B cell (primary cell): ENCODE measurements around the gene PLXNB2. TPM values are rescaled to one million over a fixed set of nuclear protein-coding genes. Genes with fewer than 3 reads are reported as not detected.

Experiments used
- ATAC-seq: fragments of 200-7000 bp; cut with Tn5 transposase; one replicate; pipeline ENCODE4 v1.10.0; 2021; ENCODE audit warnings: low read depth, mild to moderate bottlenecking, moderate number of reproducible peaks, moderate library complexity
- CTCF ChIA-PET: fragments of 350-600 bp; sonication (Branson Sonifier 250); formaldehyde crosslinking; loops from one replicate; lab custom pipeline; 2021; ENCODE audit warnings: antibody characterized with exemption, inconsistent platforms; lab: Charles Lee
- POLR2A ChIA-PET: fragments of 350-600 bp; sonication (Branson Sonifier 250); formaldehyde crosslinking; loops from one replicate; lab custom pipeline; 2021; ENCODE audit warnings: antibody characterized with exemption; lab: Charles Lee
- DNase-seq: peaks from one replicate; pipeline ENCODE4 v3.0.0; 2013
- H2AFZ ChIP-seq: 2 replicates; pipeline ENCODE4 v1.6.1; 2012; ENCODE audit warnings: mild to moderate bottlenecking, low read depth, low read length; ENCODE audit not compliant: insufficient read depth, poor library complexity, severe bottlenecking
- H3K27ac ChIP-seq, 2 donors: 1 replicate in 1 of 2; 2 replicates in 1 of 2; pipeline ENCODE4 v1.5.1; 2012 to 2013; ENCODE audit warnings: low read length in 2 of 2, mild to moderate bottlenecking in 2 of 2, moderate library complexity in 1 of 2
- H3K27me3 ChIP-seq, 4 experiments: fragments of 200-600 bp in 1 of 4; sonication (generic) in 1 of 4; replicated peaks in 1 of 4; 1 replicate in 2 of 4; 2 replicates in 2 of 4; pipeline versions ENCODE4 v1.6.1 to v1.7.0; 2013 to 2016; ENCODE audit warnings: low read length in 3 of 4, mild to moderate bottlenecking in 2 of 4, mixed read lengths in 1 of 4, moderate library complexity in 1 of 4; ENCODE audit not compliant: insufficient read depth in 4 of 4, control insufficient read depth in 3 of 4; ENCODE audit errors: control extremely low read depth in 1 of 4
- H3K36me3 ChIP-seq, 2 experiments: replicated peaks in 1 of 2; 1 replicate in 1 of 2; 2 replicates in 1 of 2; pipeline versions ENCODE4 v1.6.1 to v1.7.1; 2013; ENCODE audit warnings: low read length in 1 of 2; ENCODE audit not compliant: insufficient read depth in 2 of 2, control insufficient read depth in 1 of 2; ENCODE audit errors: control extremely low read depth in 1 of 2, extremely low read depth in 1 of 2
- H3K4me1 ChIP-seq, 2 donors: fragments of 200-600 bp in 1 of 2; sonication (generic) in 1 of 2; 1 replicate in 1 of 2; 2 replicates in 1 of 2; pipeline versions ENCODE4 v1.5.1 to v1.6.1; 2013 to 2017; ENCODE audit warnings: low read length in 2 of 2; ENCODE audit not compliant: control insufficient read depth in 2 of 2, insufficient read depth in 2 of 2
- H3K4me2 ChIP-seq: replicated peaks from 2 replicates; pipeline ENCODE3; 2012; ENCODE audit warnings: mild to moderate bottlenecking, low read depth, low read length; ENCODE audit not compliant: poor library complexity, severe bottlenecking
- H3K4me3 ChIP-seq, 5 experiments: fragments of 200-600 bp in 1 of 5; sonication (generic) in 1 of 5; 1 replicate in 3 of 5; 2 replicates in 2 of 5; pipeline versions ENCODE4 v1.5.1 to v1.7.0; 2011 to 2016; ENCODE audit warnings: low read length in 4 of 5, mild to moderate bottlenecking in 4 of 5, low read depth in 2 of 5, control low read depth in 1 of 5, moderate library complexity in 1 of 5; ENCODE audit not compliant: insufficient read depth in 1 of 5; ENCODE audit errors: control extremely low read depth in 1 of 5, extremely low read depth in 1 of 5
- H3K79me2 ChIP-seq: fragments of 200-600 bp; sonication (generic); one replicate; pipeline ENCODE4 v1.6.0; 2016; ENCODE audit warnings: low read length; ENCODE audit not compliant: control insufficient read depth, insufficient read depth
- H3K9ac ChIP-seq: fragments of 200-600 bp; sonication (generic); 2 replicates; pipeline ENCODE4 v1.6.1; 2017; ENCODE audit warnings: mild to moderate bottlenecking, low read length, moderate library complexity
- H3K9me3 ChIP-seq, 3 donors: one replicate each; pipeline versions ENCODE4 v1.6.1 to v1.7.1; 2013; ENCODE audit warnings: low read length in 2 of 3; ENCODE audit not compliant: control insufficient read depth in 2 of 3, insufficient read depth in 1 of 3; ENCODE audit errors: control extremely low read depth in 1 of 3
- H4K20me1 ChIP-seq: 2 replicates; pipeline ENCODE4 v1.6.0; 2012; ENCODE audit warnings: mild to moderate bottlenecking, low read length; ENCODE audit not compliant: insufficient read depth, control insufficient read depth, poor library complexity, severe bottlenecking
- H3K27ac Mint-ChIP-seq: one replicate; pipeline ENCODE4 v1.8.0; 2021; ENCODE audit warnings: mixed read lengths
- H3K27me3 Mint-ChIP-seq: one replicate; pipeline ENCODE4 v1.8.0; 2021; ENCODE audit warnings: mixed read lengths
- H3K4me1 Mint-ChIP-seq: one replicate; pipeline ENCODE4 v1.8.0; 2021; ENCODE audit warnings: mixed read lengths
- H3K4me3 Mint-ChIP-seq: one replicate; pipeline ENCODE4 v1.8.0; 2021; ENCODE audit warnings: mixed read lengths
- H3K9me3 Mint-ChIP-seq: one replicate; pipeline ENCODE4 v1.8.0; 2022; ENCODE audit warnings: mixed read lengths; ENCODE audit not compliant: insufficient read depth
- EZH2 ChIP-seq: IDR thresholded peaks from 2 replicates; pipeline ENCODE4 v1.6.1; 2012; ENCODE audit warnings: borderline replicate concordance, low read depth, mild to moderate bottlenecking, moderate library complexity, low read length; ENCODE audit not compliant: insufficient read depth, poor library complexity, severe bottlenecking
- WGBS: methylation state at CpG from one replicate; pipeline ENCODE4 v1.1.5; 2013; ENCODE audit warnings: missing lambda C conversion rate; ENCODE audit not compliant: insufficient coverage; 5-methylcytosine and 5-hydroxymethylcytosine counted together
- intact Hi-C: fragments of 100-400 bp; cut with micrococcal nuclease; formaldehyde crosslinking; loops from one replicate; pipeline ENCODE4 v1.10.0; 2022
- polyA plus RNA-seq: library from polyadenylated mRNA; depleted of rRNA; stranded (reverse); fragments of >200 nt; gene quantifications from 2 replicates; pipeline ENCODE4 v1.2.3, GENCODE V29; 2012
- total RNA-seq, 2 donors: library from RNA; stranded (reverse); fragments of 120-200 nt in 1 of 2; gene quantifications; 1 replicate in 1 of 2; 2 replicates in 1 of 2; pipeline versions ENCODE4 v1.2.3 to v1.2.4, GENCODE V29; 2013 to 2022
- TF ChIP-seq, protein P1 (sequence below): fragments of 200-600 bp; IDR thresholded peaks from one replicate; pipeline ENCODE4 v1.8.0; 2022; ENCODE audit warnings: antibody characterized with exemption, mild to moderate bottlenecking

The PLXNB2 gene
- total and polyA plus RNA-seq, 2 donors (not counting 1 experiment from before 2014, with no cell fraction given), result 5.2 to 31.4 TPM

DNA sequence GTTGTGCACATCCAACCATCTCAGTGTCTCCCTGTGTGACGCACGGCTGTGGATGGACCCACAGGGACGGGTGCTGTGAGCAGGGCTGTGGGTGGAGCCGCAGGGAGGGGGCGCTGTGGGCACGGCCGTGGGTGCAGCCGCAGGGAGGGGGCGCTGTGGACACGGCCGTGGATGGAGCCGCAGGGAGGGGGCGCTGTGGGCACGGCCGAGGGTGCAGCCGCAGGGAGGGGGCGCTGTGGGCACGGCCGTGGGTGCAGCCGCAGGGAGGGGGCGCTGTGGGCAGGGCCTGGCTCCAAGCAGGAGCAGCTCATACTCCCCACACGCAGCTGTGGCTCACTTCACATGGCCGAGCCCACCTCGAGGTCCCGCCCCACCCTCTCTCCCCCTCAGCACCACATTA, 31.3 kb downstream of the PLXNB2 start:
- intact Hi-C loops, result loop anchor here (1.0 kb wide), 1 partner anchor 51 kb away; the partner anchor contains the start of gene DENND6B

More for the DNA sequence above, 31.3 kb downstream of the PLXNB2 start:
- no peaks in the 10 kb centered on the region for H3K9me3 Mint-ChIP-seq
- Histone ChIP-seq H3K4me3 (no peak overlapping the region), H2AFZ (no peak overlapping the region), H3K4me2 (no peak overlapping the region), H3K9me3 (peaks cover 0 to 3% (median 0%) of the 10 kb centered on the region in 3 donors), H3K27ac (no peak overlapping the region), H3K79me2 (no peaks in the 10 kb centered on the region), H3K36me3 (no peaks in the 10 kb centered on the region), H4K20me1 (peaks cover 4% of the 10 kb centered on the region), H3K9ac (no peak overlapping the region), H3K27me3 (peaks cover 0 to 8% (median 1%) of the 10 kb centered on the region in 4 experiments), H3K4me1 (peaks cover 6 to 12% of the 10 kb centered on the region in 2 donors)
- TF ChIP-seq, protein P1, sequence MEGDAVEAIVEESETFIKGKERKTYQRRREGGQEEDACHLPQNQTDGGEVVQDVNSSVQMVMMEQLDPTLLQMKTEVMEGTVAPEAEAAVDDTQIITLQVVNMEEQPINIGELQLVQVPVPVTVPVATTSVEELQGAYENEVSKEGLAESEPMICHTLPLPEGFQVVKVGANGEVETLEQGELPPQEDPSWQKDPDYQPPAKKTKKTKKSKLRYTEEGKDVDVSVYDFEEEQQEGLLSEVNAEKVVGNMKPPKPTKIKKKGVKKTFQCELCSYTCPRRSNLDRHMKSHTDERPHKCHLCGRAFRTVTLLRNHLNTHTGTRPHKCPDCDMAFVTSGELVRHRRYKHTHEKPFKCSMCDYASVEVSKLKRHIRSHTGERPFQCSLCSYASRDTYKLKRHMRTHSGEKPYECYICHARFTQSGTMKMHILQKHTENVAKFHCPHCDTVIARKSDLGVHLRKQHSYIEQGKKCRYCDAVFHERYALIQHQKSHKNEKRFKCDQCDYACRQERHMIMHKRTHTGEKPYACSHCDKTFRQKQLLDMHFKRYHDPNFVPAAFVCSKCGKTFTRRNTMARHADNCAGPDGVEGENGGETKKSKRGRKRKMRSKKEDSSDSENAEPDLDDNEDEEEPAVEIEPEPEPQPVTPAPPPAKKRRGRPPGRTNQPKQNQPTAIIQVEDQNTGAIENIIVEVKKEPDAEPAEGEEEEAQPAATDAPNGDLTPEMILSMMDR, result peak; percentile 64
- TF ChIP-seq EZH2, result no peak
- H3K27me3 Mint-ChIP-seq, result no peaks in the 10 kb centered on the region
- H3K4me3 Mint-ChIP-seq, result no peak overlapping the region
- ChIA-PET POLR2A (interaction anchor here (0.8 to 1.4 kb wide), 3 partner anchors 18 to 51 kb away, joined by 3 to 6 read pairs (median 5); partner anchors contain the start of gene DENND6B), CTCF (interaction anchor here (0.5 to 2.9 kb wide), 21 partner anchors 13 to 411 kb away, joined by 3 to 67 read pairs (median 6); partner anchors contain the start of genes DENND6B, PLXNB2, PPP6R2 and SCO2)
- 50% methylated on average over 24 of the region's 25 CpGs for WGBS
- H3K27ac Mint-ChIP-seq, result peak overlapping the region; percentile 26
- DNase-seq (peak; percentile 86), ATAC-seq (peak; percentile 71)
- H3K4me1 Mint-ChIP-seq, result peaks cover 4% of the 10 kb centered on the region
